ENCODE results near the gene PSMA4.

PSMA4 gene

DNA sequence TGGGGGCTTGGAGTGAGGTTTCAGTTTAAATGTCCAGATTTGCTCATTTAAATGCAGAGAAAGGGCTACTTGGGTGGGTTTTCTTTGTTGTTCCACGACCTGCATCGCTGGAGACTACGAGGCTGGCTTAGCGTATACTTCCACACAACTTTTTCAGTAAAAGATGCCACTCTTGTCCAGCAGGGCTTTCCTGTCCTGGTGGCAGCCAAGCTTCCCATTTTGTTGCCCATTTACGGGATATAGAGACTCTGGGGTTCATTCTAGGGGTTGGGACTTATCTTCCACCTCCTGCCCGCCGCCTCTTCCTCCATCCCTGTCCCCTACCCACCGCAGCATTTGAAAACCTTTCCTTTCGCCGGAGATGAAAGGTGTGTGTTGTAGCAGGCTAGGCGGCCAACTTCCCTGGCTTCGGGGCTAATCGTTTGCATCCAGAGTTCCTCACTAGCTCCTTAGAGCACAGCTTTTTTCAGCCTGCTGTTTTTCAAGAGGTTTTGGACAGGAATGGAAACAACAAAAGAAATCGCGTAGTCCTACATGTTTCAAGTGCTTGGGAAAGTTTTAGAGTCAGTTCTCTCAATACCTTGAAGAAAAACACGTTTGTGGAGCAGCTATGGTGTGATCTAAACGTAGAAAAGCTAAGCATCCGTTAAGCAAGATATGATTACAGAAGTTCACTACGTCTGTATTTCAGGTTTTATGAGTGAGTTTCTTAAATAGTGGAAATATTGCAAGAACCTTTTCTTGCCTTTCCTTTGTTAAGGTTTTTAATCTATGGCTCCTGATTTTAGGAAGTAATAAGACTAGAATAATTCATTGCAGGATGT lies 25.9 kb downstream of the PSMA4 start:
- H3K4me3 Mint-ChIP-seq: peak overlapping the region; percentile 85
- DNase-seq (no peak), ATAC-seq (peak; percentile 18)
- peaks cover 21% of the 10 kb centered on the region for H3K27me3 Mint-ChIP-seq
- H3K4me1 Mint-ChIP-seq: peaks cover 27% of the 10 kb centered on the region
- H3K27ac Mint-ChIP-seq: peak overlapping the region; percentile 65
- H3K36me3 Mint-ChIP-seq (ENCODE audit: low read depth): no peaks in the 10 kb centered on the region
- H3K9me3 Mint-ChIP-seq: no peaks in the 10 kb centered on the region

DNA sequence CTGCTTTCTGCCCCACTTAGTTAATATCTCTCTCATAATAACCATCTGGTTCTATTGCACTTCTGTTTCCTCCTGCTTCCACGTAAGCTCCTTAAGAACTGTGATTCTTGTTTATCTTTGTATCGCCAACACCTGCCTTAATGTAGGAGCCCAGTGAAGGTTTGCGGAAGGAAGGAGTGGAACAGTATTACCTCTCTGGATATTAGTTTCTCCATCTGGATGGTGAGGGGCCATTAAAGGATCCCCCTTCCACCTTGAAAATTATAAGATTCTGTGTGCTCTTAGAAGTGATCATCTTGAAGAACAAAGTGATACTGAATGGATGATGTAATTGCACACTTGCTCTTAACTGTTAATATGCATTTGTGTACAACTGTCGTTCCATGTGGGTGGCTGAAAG lies 27.3 kb downstream of the PSMA4 start:
- Mint-ChIP-seq H3K27me3 (peaks cover 21% of the 10 kb centered on the region), H3K27ac (no peak overlapping the region), H3K4me3 (peak overlapping the region; percentile 6), H3K4me1 (peaks cover 27% of the 10 kb centered on the region), H3K36me3 (ENCODE audit: low read depth) (no peaks in the 10 kb centered on the region), H3K9me3 (no peaks in the 10 kb centered on the region)
- ATAC-seq: no peak
- no peak for DNase-seq

DNA sequence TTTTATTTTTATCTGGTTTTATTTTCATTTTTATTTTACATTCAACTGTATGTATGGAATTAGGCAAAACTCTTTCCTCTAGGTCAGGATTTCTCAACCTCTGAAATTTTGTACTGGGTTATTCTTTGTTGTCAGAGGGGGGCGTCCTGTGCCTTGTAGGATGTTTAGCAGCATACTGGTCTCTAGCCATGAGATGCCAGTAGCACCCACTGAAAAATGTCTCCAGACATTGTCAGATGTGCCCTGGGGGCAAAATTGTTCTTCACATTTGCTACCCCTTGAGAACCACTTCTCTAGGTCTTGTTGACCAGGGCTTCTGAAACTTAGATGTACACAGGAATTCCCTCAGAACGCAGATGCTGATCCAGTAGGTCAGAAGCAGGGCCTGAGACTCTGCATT lies 30.5 kb downstream of the PSMA4 start:
- Mint-ChIP-seq H3K36me3 (ENCODE audit: low read depth) (no peaks in the 10 kb centered on the region), H3K4me1 (peaks cover 18% of the 10 kb centered on the region), H3K9me3 (no peaks in the 10 kb centered on the region), H3K4me3 (no peak overlapping the region), H3K27me3 (peaks cover 14% of the 10 kb centered on the region), H3K27ac (no peak overlapping the region)
- DNase-seq (no peak), ATAC-seq (no peak)

DNA sequence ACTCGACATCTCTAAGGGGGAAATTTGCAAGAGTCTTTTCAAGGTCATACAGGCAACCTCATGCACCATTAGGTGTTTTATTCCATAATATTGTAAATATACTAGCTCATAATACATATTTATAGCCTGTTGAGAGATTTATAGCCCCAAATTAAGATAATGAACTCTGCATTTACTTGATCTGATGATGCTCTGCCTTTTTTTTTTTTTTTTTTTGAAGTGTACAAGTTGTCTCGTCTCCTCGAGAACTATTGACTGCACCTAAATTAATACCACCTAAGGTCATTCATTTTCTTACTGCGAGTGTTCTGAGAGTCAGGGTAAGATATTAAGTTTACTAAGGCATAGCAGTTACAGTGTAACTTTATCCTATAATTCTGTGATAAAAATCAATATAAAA lies 31.1 kb downstream of the PSMA4 start:
- peaks cover 13% of the 10 kb centered on the region for H3K4me1 Mint-ChIP-seq
- no peak overlapping the region for H3K4me3 Mint-ChIP-seq
- no peaks in the 10 kb centered on the region for H3K9me3 Mint-ChIP-seq
- no peak for DNase-seq
- no peak overlapping the region for H3K27ac Mint-ChIP-seq
- ATAC-seq: no peak
- H3K36me3 Mint-ChIP-seq (ENCODE audit: low read depth): no peaks in the 10 kb centered on the region
- peaks cover 12% of the 10 kb centered on the region for H3K27me3 Mint-ChIP-seq

DNA sequence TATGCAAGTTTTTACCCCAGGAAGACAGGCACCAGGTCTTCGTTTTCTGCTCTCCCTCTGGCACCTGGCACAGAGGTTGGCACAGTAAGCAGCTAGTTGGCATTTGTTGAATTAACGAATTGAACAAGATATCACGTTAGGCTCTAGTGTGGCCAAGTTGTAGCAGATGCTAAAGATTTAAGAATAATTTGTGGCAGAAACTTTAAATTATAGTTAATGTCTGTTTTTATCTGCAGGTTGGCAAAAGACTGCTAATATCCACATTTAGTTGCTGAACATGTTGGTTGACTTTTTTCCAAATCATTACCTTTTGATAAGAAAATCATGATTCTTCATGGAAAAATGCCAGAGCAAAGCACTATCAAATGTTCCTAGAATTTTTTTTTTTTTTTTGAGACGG lies 33.2 kb downstream of the PSMA4 start:
- H3K4me1 Mint-ChIP-seq: peaks cover 2% of the 10 kb centered on the region
- H3K27me3 Mint-ChIP-seq: peaks cover 1% of the 10 kb centered on the region
- DNase-seq (no peak), ATAC-seq (no peak)
- H3K4me3 Mint-ChIP-seq: no peak overlapping the region
- H3K9me3 Mint-ChIP-seq: no peaks in the 10 kb centered on the region
- H3K27ac Mint-ChIP-seq: no peak overlapping the region
- no peaks in the 10 kb centered on the region for H3K36me3 Mint-ChIP-seq (ENCODE audit: low read depth)

DNA sequence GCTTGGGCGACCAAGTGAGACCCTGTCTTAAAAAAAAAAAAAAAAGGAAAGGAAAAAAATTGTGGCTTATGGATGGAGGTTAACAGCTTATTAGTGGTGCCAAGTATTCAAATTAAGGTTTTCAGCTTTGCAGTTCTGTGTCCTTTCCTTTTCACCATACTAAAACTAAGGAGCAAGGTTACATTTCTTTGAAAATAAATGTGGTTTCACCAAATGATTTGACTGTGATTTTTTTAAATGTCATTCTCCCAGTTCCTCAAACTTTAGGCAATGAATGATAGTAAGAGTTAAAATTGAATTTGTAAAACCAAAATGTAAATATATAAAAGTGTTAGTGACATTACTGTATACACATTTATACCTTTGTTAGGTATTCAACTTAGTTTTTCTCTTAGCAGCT lies 34.7 kb downstream of the PSMA4 start:
- Mint-ChIP-seq H3K36me3 (ENCODE audit: low read depth) (no peaks in the 10 kb centered on the region), H3K27me3 (peaks cover 1% of the 10 kb centered on the region), H3K9me3 (no peaks in the 10 kb centered on the region), H3K27ac (no peak overlapping the region), H3K4me1 (no peaks in the 10 kb centered on the region), H3K4me3 (no peak overlapping the region)
- ATAC-seq (no peak), DNase-seq (no peak)

DNA sequence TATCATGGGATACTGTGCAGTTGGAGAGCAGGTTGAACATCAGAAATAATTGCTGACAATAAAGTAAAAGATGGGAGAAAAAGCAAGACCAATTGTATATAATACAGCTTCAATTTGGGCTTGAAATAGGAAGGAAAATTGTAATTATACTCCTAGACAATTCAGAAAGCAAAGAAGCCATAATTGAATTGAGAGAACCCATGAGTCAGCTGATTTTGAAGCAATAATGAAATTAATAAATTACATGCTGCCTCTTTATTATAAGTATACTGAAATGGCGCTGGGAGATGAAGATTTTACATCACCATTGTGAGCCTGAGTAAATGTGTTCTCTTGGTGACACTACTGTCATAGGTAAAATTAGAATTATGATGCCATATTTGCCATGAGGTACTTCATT lies 57.3 kb downstream of the PSMA4 start:
- no peak for DNase-seq
- Mint-ChIP-seq H3K9me3 (no peaks in the 10 kb centered on the region), H3K4me1 (no peaks in the 10 kb centered on the region), H3K36me3 (ENCODE audit: low read depth) (no peaks in the 10 kb centered on the region), H3K4me3 (no peak overlapping the region), H3K27me3 (peaks cover 3% of the 10 kb centered on the region), H3K27ac (no peak overlapping the region)
- ATAC-seq: no peak

DNA sequence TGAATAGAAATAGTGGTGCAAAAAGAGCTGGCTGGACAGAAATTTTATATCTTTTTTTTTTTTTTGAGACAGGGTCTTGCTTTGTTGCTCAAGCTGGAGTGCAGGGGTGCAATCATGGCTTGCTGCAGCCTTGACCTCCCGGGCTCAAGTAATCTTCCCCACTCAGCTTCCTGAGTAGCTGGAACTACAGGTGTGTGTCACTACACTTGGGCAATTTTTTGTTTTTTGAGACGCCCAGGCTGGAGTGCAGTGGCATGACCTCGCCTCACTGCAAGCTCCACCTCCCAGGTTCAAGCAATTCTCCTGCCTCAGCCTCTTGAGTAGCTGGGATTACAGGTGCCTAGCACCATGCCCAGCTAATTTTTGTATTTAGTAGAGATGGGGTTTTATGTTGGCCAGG lies 58.1 kb downstream of the PSMA4 start:
- H3K27ac Mint-ChIP-seq: no peak overlapping the region
- no peaks in the 10 kb centered on the region for H3K4me1 Mint-ChIP-seq
- no peak for DNase-seq
- no peak overlapping the region for H3K4me3 Mint-ChIP-seq
- no peaks in the 10 kb centered on the region for H3K9me3 Mint-ChIP-seq
- no peak for ATAC-seq
- H3K36me3 Mint-ChIP-seq (ENCODE audit: low read depth): no peaks in the 10 kb centered on the region
- H3K27me3 Mint-ChIP-seq: peaks cover 5% of the 10 kb centered on the region

DNA sequence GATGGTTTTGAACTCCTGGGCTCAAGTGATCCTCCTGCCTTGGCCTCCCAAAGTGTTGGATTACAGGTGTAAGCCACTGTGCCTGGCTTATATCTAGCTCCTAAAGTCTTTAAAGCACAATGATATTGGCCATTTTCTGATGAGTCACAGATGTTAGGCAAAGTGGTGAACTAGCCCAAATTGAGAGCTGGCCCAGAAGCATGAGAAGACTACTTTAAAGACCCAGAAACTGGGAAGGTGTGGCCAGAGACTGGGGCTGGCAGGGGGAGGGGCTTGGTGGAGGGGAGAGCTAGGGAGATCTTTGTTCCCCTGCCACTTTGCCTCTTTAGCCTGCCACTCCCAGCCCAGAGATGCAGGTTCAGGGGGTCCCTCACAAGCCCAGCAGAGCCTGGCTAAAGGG lies 58.9 kb downstream of the PSMA4 start:
- H3K4me1 Mint-ChIP-seq: no peaks in the 10 kb centered on the region
- DNase-seq: no peak
- no peaks in the 10 kb centered on the region for H3K36me3 Mint-ChIP-seq (ENCODE audit: low read depth)
- peaks cover 5% of the 10 kb centered on the region for H3K27me3 Mint-ChIP-seq
- no peak overlapping the region for H3K27ac Mint-ChIP-seq
- no peaks in the 10 kb centered on the region for H3K9me3 Mint-ChIP-seq
- no peak overlapping the region for H3K4me3 Mint-ChIP-seq
- ATAC-seq: no peak

All from activated naive CD8-positive, alpha-beta T cell treated with anti-CD3 and anti-CD28 coated beads, Interleukin-2, amount 50 U/mL, for 24 hours (primary cell).